Sigmoid colon (tissue), 3 donors: ENCODE measurements around the gene SAC3D1.
"Not testable (repeated sequence)": the region's sequence is repeated elsewhere in the genome, so short reads cannot be mapped to it uniquely, and the experiment has no call there.

Experiments used
- POLR2A ChIP-seq, 2 donors: fragments of 450-650 bp; IDR thresholded peaks; one replicate each; pipeline ENCODE4 v1.6.1; 2016; ENCODE audit warnings: antibody characterized with exemption in 2 of 2, mild to moderate bottlenecking in 2 of 2, moderate library complexity in 2 of 2
- TF ChIP-seq, protein P1 (sequence below), 4 experiments: fragments of 450-650 bp in 3 of 4; fragments of 200-600 bp in 1 of 4; IDR thresholded peaks; one replicate each; pipeline ENCODE4 v1.5.1; 2016 to 2019; ENCODE audit warnings: antibody characterized with exemption in 4 of 4, mild to moderate bottlenecking in 3 of 4, moderate library complexity in 2 of 4

GRCh38 chr11:65023502-65023901, 17.5 kb upstream of the SAC3D1 start:
- not testable (repeated sequence) for TF ChIP-seq POLR2A (IDR thresholded peaks at IDR 0.05)
- TF ChIP-seq, protein P1, sequence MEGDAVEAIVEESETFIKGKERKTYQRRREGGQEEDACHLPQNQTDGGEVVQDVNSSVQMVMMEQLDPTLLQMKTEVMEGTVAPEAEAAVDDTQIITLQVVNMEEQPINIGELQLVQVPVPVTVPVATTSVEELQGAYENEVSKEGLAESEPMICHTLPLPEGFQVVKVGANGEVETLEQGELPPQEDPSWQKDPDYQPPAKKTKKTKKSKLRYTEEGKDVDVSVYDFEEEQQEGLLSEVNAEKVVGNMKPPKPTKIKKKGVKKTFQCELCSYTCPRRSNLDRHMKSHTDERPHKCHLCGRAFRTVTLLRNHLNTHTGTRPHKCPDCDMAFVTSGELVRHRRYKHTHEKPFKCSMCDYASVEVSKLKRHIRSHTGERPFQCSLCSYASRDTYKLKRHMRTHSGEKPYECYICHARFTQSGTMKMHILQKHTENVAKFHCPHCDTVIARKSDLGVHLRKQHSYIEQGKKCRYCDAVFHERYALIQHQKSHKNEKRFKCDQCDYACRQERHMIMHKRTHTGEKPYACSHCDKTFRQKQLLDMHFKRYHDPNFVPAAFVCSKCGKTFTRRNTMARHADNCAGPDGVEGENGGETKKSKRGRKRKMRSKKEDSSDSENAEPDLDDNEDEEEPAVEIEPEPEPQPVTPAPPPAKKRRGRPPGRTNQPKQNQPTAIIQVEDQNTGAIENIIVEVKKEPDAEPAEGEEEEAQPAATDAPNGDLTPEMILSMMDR (IDR thresholded peaks at IDR 0.05): not testable (repeated sequence)
